HepG2 (cell line): ENCODE measurements around the gene BCAS1. TPM values are rescaled to one million over a fixed set of nuclear protein-coding genes. Genes with fewer than 3 reads are reported as not detected.

Experiments
- DNMT3B ChIP-seq: conservative IDR thresholded peaks from 2 replicates; pipeline ENCODE4 v1.6.1; 2016; ENCODE audit warnings: missing biosample characterization, control low read depth
- NFATC3 ChIP-seq: sonication (generic); formaldehyde crosslinking; IDR thresholded peaks from 2 replicates; pipeline ENCODE4 v1.5.1; 2020; ENCODE audit warnings: mild to moderate bottlenecking, missing genetic modification reagents
- NONO ChIP-seq, 2 experiments: fragments of 450-650 bp in 1 of 2; sonication (generic) in 1 of 2; formaldehyde crosslinking in 1 of 2; IDR thresholded peaks in 1 of 2; conservative IDR thresholded peaks in 1 of 2; 2 replicates each; pipeline versions ENCODE4 v1.6.1 to v1.8.0; 2017 to 2022; ENCODE audit warnings: mild to moderate bottlenecking in 1 of 2, missing genetic modification reagents in 1 of 2, moderate library complexity in 1 of 2
- PRDM4 ChIP-seq: sonication (generic); formaldehyde crosslinking; IDR thresholded peaks from 2 replicates; pipeline ENCODE4 v1.9.0; 2021; ENCODE audit warnings: missing genetic modification reagents, borderline replicate concordance
- RORA ChIP-seq: sonication (generic); formaldehyde crosslinking; IDR thresholded peaks from 2 replicates; pipeline ENCODE4 v1.5.0; 2020; ENCODE audit warnings: mild to moderate bottlenecking, missing genetic modification reagents, moderate library complexity
- SETDB1 ChIP-seq: sonication (generic); formaldehyde crosslinking; IDR thresholded peaks from 2 replicates; pipeline ENCODE4 v1.5.1; 2020; ENCODE audit warnings: missing genetic modification reagents, mild to moderate bottlenecking, borderline replicate concordance
- SOX6 ChIP-seq, 2 experiments: fragments of 450-650 bp in 1 of 2; sonication (generic) in 1 of 2; formaldehyde crosslinking in 1 of 2; IDR thresholded peaks; 2 replicates each; pipeline versions ENCODE4 v1.4.0 to v1.6.1; 2017 to 2020; ENCODE audit warnings: antibody characterized with exemption in 1 of 2, mild to moderate bottlenecking in 1 of 2, missing genetic modification reagents in 1 of 2
- SRSF1 ChIP-seq: fragments of 200-400 bp; formaldehyde crosslinking; optimal IDR thresholded peaks from 2 replicates; pipeline ENCODE3; 2017; ENCODE audit warnings: mild to moderate bottlenecking, low read depth, low read length, moderate library complexity
- TBX2 ChIP-seq: sonication (generic); formaldehyde crosslinking; IDR thresholded peaks from 2 replicates; pipeline ENCODE4 v1.5.0; 2020; ENCODE audit warnings: missing genetic modification reagents, mild to moderate bottlenecking, borderline replicate concordance
- TGIF2 ChIP-seq: IDR thresholded peaks from 2 replicates; pipeline ENCODE4 v1.6.1; 2016; ENCODE audit warnings: control low read depth, missing compliant biosample characterization
- ZBTB33 ChIP-seq: sonication (generic); formaldehyde crosslinking; IDR thresholded peaks from 2 replicates; pipeline ENCODE4 v1.4.0; 2020; ENCODE audit warnings: missing genetic modification reagents
- ZFY ChIP-seq: sonication (generic); formaldehyde crosslinking; IDR thresholded peaks from 2 replicates; pipeline ENCODE4 v1.4.0; 2020; ENCODE audit warnings: missing genetic modification reagents
- ZMYM3 ChIP-seq: sonication (generic); formaldehyde crosslinking; IDR thresholded peaks from 2 replicates; pipeline ENCODE4 v1.5.1; 2020; ENCODE audit warnings: mild to moderate bottlenecking, missing genetic modification reagents
- ZMYM4 ChIP-seq: sonication (generic); formaldehyde crosslinking; IDR thresholded peaks from 2 replicates; pipeline ENCODE4 v1.8.1; 2023; ENCODE audit warnings: mild to moderate bottlenecking, missing genetic modification reagents
- ZNF256 ChIP-seq: sonication (generic); formaldehyde crosslinking; conservative IDR thresholded peaks from 2 replicates; pipeline ENCODE4 v1.4.0; 2020; ENCODE audit warnings: missing genetic modification reagents
- ZNF274 ChIP-seq: sonication (generic); formaldehyde crosslinking; IDR thresholded peaks from 2 replicates; pipeline ENCODE4 v1.5.1; 2020; ENCODE audit warnings: mild to moderate bottlenecking, missing genetic modification reagents
- ZNF574 ChIP-seq: sonication (generic); formaldehyde crosslinking; IDR thresholded peaks from 2 replicates; pipeline ENCODE4 v1.4.0; 2020; ENCODE audit warnings: missing genetic modification reagents
- ZNF576 ChIP-seq: sonication (generic); formaldehyde crosslinking; IDR thresholded peaks from 2 replicates; pipeline ENCODE4 v1.4.0; 2020; ENCODE audit warnings: mild to moderate bottlenecking, missing genetic modification reagents
- ZNF768 ChIP-seq: sonication (generic); formaldehyde crosslinking; IDR thresholded peaks from 2 replicates; pipeline ENCODE4 v1.4.0; 2020; ENCODE audit warnings: missing genetic modification reagents
- ZNF816 ChIP-seq: sonication (generic); formaldehyde crosslinking; IDR thresholded peaks from 2 replicates; pipeline ENCODE4 v1.8.0; 2022; ENCODE audit warnings: missing genetic modification reagents, mild to moderate bottlenecking, borderline replicate concordance
- polyA plus RNA-seq, 8 experiments: library from polyadenylated mRNA; depleted of rRNA in 3 of 8; stranded (reverse) in 7 of 8; unstranded in 1 of 8; fragments of >200 nt; fragmentation: Illumina TruSeq in 4 of 8; extraction: Trizol in 4 of 8; gene quantifications; 2 replicates each; pipeline versions ENCODE4 v1.2.1 to v1.2.3, GENCODE V29; 2011 to 2016; ENCODE audit warnings: low read depth in 4 of 8, missing spikeins in 1 of 8, mixed read lengths in 1 of 8; ENCODE audit not compliant: insufficient read depth in 1 of 8
- total RNA-seq, 5 experiments: library from RNA; depleted of rRNA; stranded (reverse); fragments of >200 nt; fragmentation: Illumina TruSeq; extraction: Trizol; gene quantifications; 2 replicates each; pipeline ENCODE4 v1.2.3, GENCODE V29; 2016; ENCODE audit warnings: low read depth in 1 of 5

BCAS1 gene
- total and polyA plus RNA-seq, 2 of the 13 experiments (the other 11 are each of a cell fraction or from before 2014, with no cell fraction given): 0.55 to 0.91 TPM

GRCh38 chr20:53915446-53916172 is 154.8 kb downstream of the BCAS1 start (continued):
- TF ChIP-seq ZNF256 (CRISPR knock-in tag) (no peak), ZMYM3 (CRISPR knock-in tag) (peak; percentile 67; the same call in 1 of the 2 replicates), ZNF574 (no peak; the same call in 1 of the 2 replicates), ZNF816 (no peak), ZMYM4 (CRISPR knock-in tag) (peak; percentile 64; the same call in 1 of the 2 replicates), ZNF576 (no peak), TBX2 (CRISPR knock-in tag) (peak; percentile 72), SRSF1 (peak; percentile 91), SETDB1 (CRISPR knock-in tag) (no peak), ZNF768 (peak; percentile 55; the same call in 1 of the 2 replicates), ZNF274 (peak; percentile 78; the same call in 1 of the 2 replicates), ZFY (CRISPR knock-in tag) (peak; percentile 44; the same call in 1 of the 2 replicates), PRDM4 (no peak), ZBTB33 (no peak), SOX6 (IDR thresholded peaks at IDR 0.05) (no peak), SOX6 (CRISPR knock-in tag; IDR thresholded peaks at IDR 0.05) (peak; percentile 85), DNMT3B (CRISPR knock-in tag) (no peak), NFATC3 (CRISPR knock-in tag) (0 out of 2 replicates have a peak, but pooled peaks have one; percentile 57), RORA (CRISPR knock-in tag) (0 out of 2 replicates have a peak, but pooled peaks have one; percentile 65), NONO (IDR thresholded peaks at IDR 0.05) (no peak), NONO (CRISPR knock-in tag; conservative IDR thresholded peaks at IDR 0.05) (0 out of 2 replicates have a peak, but pooled peaks have one; percentile 35), TGIF2 (no peak)
